Ishikawa (cell line): ENCODE data around the gene REXO1.

Source experiments
- CEBPB ChIP-seq: IDR thresholded peaks from 2 replicates; pipeline ENCODE4 v1.6.1; 2012
- CREB1 ChIP-seq: IDR thresholded peaks from 2 replicates; pipeline ENCODE4 v1.6.1; 2012; ENCODE audit warnings: low read depth
- EP300 ChIP-seq: IDR thresholded peaks from 2 replicates; pipeline ENCODE4 v1.6.1; 2012; ENCODE audit warnings: borderline replicate concordance
- FOXM1 ChIP-seq: IDR thresholded peaks from 2 replicates; pipeline ENCODE4 v1.6.1; 2012; ENCODE audit warnings: low read depth, borderline replicate concordance
- MAX ChIP-seq: IDR thresholded peaks from 2 replicates; pipeline ENCODE4 v1.6.1; 2012
- NFIC ChIP-seq: IDR thresholded peaks from 2 replicates; pipeline ENCODE4 v1.6.1; 2012
- REST ChIP-seq: IDR thresholded peaks from 2 replicates; pipeline ENCODE4 v1.6.1; 2012; ENCODE audit warnings: low read depth, mild to moderate bottlenecking
- TAF1 ChIP-seq: IDR thresholded peaks from 2 replicates; pipeline ENCODE4 v1.6.1; 2012; ENCODE audit warnings: low read depth, mild to moderate bottlenecking
- TCF12 ChIP-seq: IDR thresholded peaks from 2 replicates; pipeline ENCODE4 v1.6.1; 2012; ENCODE audit warnings: low read depth
- TEAD4 ChIP-seq: IDR thresholded peaks from 2 replicates; pipeline ENCODE4 v1.6.1; 2012
- USF1 ChIP-seq: IDR thresholded peaks from 2 replicates; pipeline ENCODE4 v1.6.1; 2012

GRCh38 chr19:1845125-1845515 lies 3.2 kb downstream of the REXO1 start:
- TF ChIP-seq REST (no peak), MAX (no peak), FOXM1 (no peak), TEAD4 (no peak), NFIC (no peak), CEBPB (no peak), USF1 (no peak), CREB1 (no peak), EP300 (no peak), TAF1 (no peak), TCF12 (no peak)
